ENCODE measurements around the gene ZNF438. TPM values are rescaled to one million over a fixed set of nuclear protein-coding genes. Genes with fewer than 3 reads are reported as not detected.
"Not testable (repeated sequence)": the region's sequence is repeated elsewhere in the genome, so short reads cannot be mapped to it uniquely, and the experiment has no call there.

The ZNF438 gene
- total RNA-seq, 1 experiment from 2014 or later = 8.4 TPM

GRCh38 chr10:31028081-31028480 is 3.6 kb downstream of the ZNF438 start:
- Mint-ChIP-seq H3K36me3 (ENCODE audit: insufficient read depth, unreplicated experiment) (peaks cover 6% of the 10 kb centered on the region), H3K27ac (ENCODE audit: low read depth, unreplicated experiment) (no peak overlapping the region), H3K4me1 (ENCODE audit: insufficient read depth, unreplicated experiment) (peaks cover 16% of the 10 kb centered on the region), H3K27me3 (ENCODE audit: insufficient read depth, unreplicated experiment) (no peaks in the 10 kb centered on the region), H3K9me3 (ENCODE audit: unreplicated experiment) (no peaks in the 10 kb centered on the region), H3K4me3 (ENCODE audit: unreplicated experiment) (no peak overlapping the region)
- BruUV-seq (replicated peaks) = no TSS peak
- intact Hi-C loops (cut with micrococcal nuclease) = no loop called here
- peak; percentile 26 for DNase-seq (ENCODE audit: unreplicated experiment)
- no peak for TF ChIP-seq CTCF (IDR thresholded peaks at IDR 0.05; ENCODE audit: unreplicated experiment)
- ChIA-PET POLR2A (interaction anchor here (0.8 to 1.7 kb wide), 3 partner anchors 10 to 290 kb away, joined by 3 to 5 read pairs (median 3); no protein-coding TSS in a partner anchor), CTCF (interaction anchor here (0.7 to 1.2 kb wide), 3 partner anchors 20 to 1186 kb away, joined by 3 to 5 read pairs (median 3); no protein-coding TSS in a partner anchor)

- H3K27ac Mint-ChIP-seq (ENCODE audit: low read depth, unreplicated experiment); CTCF ChIA-PET; BruUV-seq (replicated peaks); intact Hi-C loops (cut with micrococcal nuclease); H3K4me3 Mint-ChIP-seq (ENCODE audit: unreplicated experiment); POLR2A ChIA-PET; DNase-seq (ENCODE audit: unreplicated experiment); H3K27me3 Mint-ChIP-seq (ENCODE audit: insufficient read depth, unreplicated experiment); H3K36me3 Mint-ChIP-seq (ENCODE audit: insufficient read depth, unreplicated experiment); H3K9me3 Mint-ChIP-seq (ENCODE audit: unreplicated experiment): not testable (repeated sequence)
- H3K4me1 Mint-ChIP-seq (ENCODE audit: insufficient read depth, unreplicated experiment) = peaks cover 16% of the 10 kb centered on the region
Observed at GRCh38 chr10:31026279-31026678, 5.4 kb downstream of the ZNF438 start.

GRCh38 chr10:31025142-31025541 is 6.5 kb downstream of the ZNF438 start:
- no peak overlapping the region for H3K4me3 Mint-ChIP-seq (ENCODE audit: unreplicated experiment)
- no peaks in the 10 kb centered on the region for H3K9me3 Mint-ChIP-seq (ENCODE audit: unreplicated experiment)
- no TSS peak for BruUV-seq (replicated peaks)
- CTCF ChIA-PET = no interaction called here
- POLR2A ChIA-PET = interaction anchor here (0.5 kb wide), 1 partner anchor 32 kb away, joined by 3 read pairs; no protein-coding TSS in a partner anchor
- intact Hi-C loops (cut with micrococcal nuclease) = no loop called here
- no peak for TF ChIP-seq CTCF (IDR thresholded peaks at IDR 0.05; ENCODE audit: unreplicated experiment)
- DNase-seq (ENCODE audit: unreplicated experiment) = no peak
- no peak overlapping the region for H3K27ac Mint-ChIP-seq (ENCODE audit: low read depth, unreplicated experiment)
- no peaks in the 10 kb centered on the region for H3K27me3 Mint-ChIP-seq (ENCODE audit: insufficient read depth, unreplicated experiment)
- H3K4me1 Mint-ChIP-seq (ENCODE audit: insufficient read depth, unreplicated experiment) = peaks cover 15% of the 10 kb centered on the region
- H3K36me3 Mint-ChIP-seq (ENCODE audit: insufficient read depth, unreplicated experiment) = no peaks in the 10 kb centered on the region

GRCh38 chr10:31023558-31023957 is 8.1 kb downstream of the ZNF438 start:
- Mint-ChIP-seq H3K36me3 (ENCODE audit: insufficient read depth, unreplicated experiment) (no peaks in the 10 kb centered on the region), H3K4me1 (ENCODE audit: insufficient read depth, unreplicated experiment) (peaks cover 11% of the 10 kb centered on the region), H3K27ac (ENCODE audit: low read depth, unreplicated experiment) (no peak overlapping the region), H3K4me3 (ENCODE audit: unreplicated experiment) (no peak overlapping the region), H3K27me3 (ENCODE audit: insufficient read depth, unreplicated experiment) (no peaks in the 10 kb centered on the region), H3K9me3 (ENCODE audit: unreplicated experiment) (no peaks in the 10 kb centered on the region)
- TF ChIP-seq CTCF (IDR thresholded peaks at IDR 0.05; ENCODE audit: unreplicated experiment) = no peak
- intact Hi-C loops (cut with micrococcal nuclease) = no loop called here
- CTCF ChIA-PET = interaction anchor here (0.6 kb wide), 1 partner anchor 59 kb away, joined by 3 read pairs; no protein-coding TSS in a partner anchor
- DNase-seq (ENCODE audit: unreplicated experiment) = no peak
- BruUV-seq (replicated peaks) = no TSS peak
- POLR2A ChIA-PET = interaction anchor here (0.6 to 1.3 kb wide), 4 partner anchors 8 to 727 kb away, joined by 3 read pairs; partner anchors contain the start of gene ZNF438
